Measurements from ENCODE around the gene UGT2B11. TPM values are rescaled to one million over a fixed set of nuclear protein-coding genes. Genes with fewer than 3 reads are reported as not detected.
"Not testable (repeated sequence)": the region's sequence is repeated elsewhere in the genome, so short reads cannot be mapped to it uniquely, and the experiment has no call there.

The UGT2B11 gene
- total RNA-seq, 4 donors from 2014 or later, result 0.96 TPM; not detected in 3

DNA sequence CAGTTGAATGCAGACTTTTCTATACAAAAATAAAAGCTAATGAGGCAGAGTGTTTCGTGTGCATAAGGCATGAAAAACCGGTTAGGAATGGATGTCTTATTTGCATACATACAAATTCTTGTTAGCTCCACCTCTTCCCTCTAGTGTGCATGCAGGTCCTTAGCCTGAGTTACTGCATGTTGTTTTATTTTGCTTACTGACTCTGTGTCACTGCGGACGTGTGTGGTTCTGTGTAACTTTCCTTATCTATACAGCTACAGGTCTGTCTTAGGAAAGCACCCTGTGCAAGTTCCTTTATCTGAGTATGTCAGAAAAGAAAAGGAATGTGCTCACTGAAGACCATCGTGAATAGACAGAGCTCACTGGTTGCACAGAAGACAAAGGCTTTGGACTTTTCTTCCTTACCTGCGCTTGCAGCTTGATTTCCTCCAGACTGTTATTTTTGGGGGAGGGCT is 35.8 kb downstream of the UGT2B11 start:
- intact Hi-C loops (cut with DNase I; ENCODE audit: low total_unique reads), result loop anchor here (10.0 kb wide), 1 partner anchor 684 kb away; no protein-coding TSS in a partner anchor
- H3K4me3 ChIP-seq; H3K36me3 ChIP-seq; in situ Hi-C loops (cut with MboI; ENCODE audit: low pct_ligation_motif_present in 1 of 4, low pct_unique_long_range_greater_than_20kb in 1 of 4, low sequenced_read_pairs in 3 of 4); H3K4me1 ChIP-seq; H3K9me3 ChIP-seq; DNase-seq; H3K27ac ChIP-seq; H3K27me3 ChIP-seq: not testable (repeated sequence)
- WGBS, 2 donors (ENCODE audit: low coverage in 1 of 2), result 18 to 60% methylated on average over 3 to 6 of the region's 6 CpGs

GRCh38 chr4:69170233-69171134 is 44.1 kb downstream of the UGT2B11 start:
- peaks cover 0 to 10% (median 0%) of the 10 kb centered on the region in 4 donors for H3K4me1 ChIP-seq
- in situ Hi-C loops (cut with MboI; ENCODE audit: low pct_ligation_motif_present in 1 of 4, low pct_unique_long_range_greater_than_20kb in 1 of 4, low sequenced_read_pairs in 3 of 4), result loop anchor here (5.0 to 25.0 kb wide), 2 partner anchors 167 to 683 kb away; no protein-coding TSS in a partner anchor
- H3K27me3 ChIP-seq, H3K9me3 ChIP-seq, H3K36me3 ChIP-seq, H3K4me3 ChIP-seq, H3K27ac ChIP-seq: not testable (repeated sequence)
- peak; percentile 65 for DNase-seq
- intact Hi-C loops (cut with DNase I; ENCODE audit: low total_unique reads), result loop anchor here (10.0 kb wide), 1 partner anchor 676 kb away; no protein-coding TSS in a partner anchor
- WGBS, 2 donors (ENCODE audit: low coverage in 1 of 2), result 0 to 43% methylated on average over 2 of the region's 2 CpGs
- peak in 4 of 5 experiments; percentile 41 to 60 (median 54) for TF ChIP-seq CTCF (IDR thresholded peaks at IDR 0.05)

DNA sequence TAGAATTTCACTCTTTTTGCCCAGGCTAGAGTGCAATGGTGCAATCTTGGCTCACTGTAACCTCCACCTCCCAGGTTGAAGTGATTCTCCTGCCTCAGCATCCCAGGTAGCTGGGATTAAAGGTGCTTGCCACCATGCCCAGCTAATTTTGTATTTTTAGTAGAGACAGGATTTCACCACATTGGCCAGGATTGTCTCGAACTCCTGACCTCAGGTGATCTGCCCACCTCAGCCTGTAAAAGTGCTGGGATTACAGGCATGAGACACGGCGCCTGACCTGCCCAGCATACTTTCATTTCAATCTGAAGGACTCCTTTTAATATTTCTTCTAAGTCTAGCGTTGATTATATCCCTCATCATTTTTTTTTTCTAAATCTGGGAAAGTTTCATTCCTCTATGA is 45.4 kb downstream of the UGT2B11 start:
- in situ Hi-C loops (cut with MboI; ENCODE audit: low pct_ligation_motif_present in 1 of 4, low pct_unique_long_range_greater_than_20kb in 1 of 4, low sequenced_read_pairs in 3 of 4), result loop anchor here in 3 of 4 donors (25.0 kb wide), 1 partner anchor 682 kb away; no protein-coding TSS in a partner anchor
- H3K4me1 ChIP-seq, result peaks cover 0 to 12% (median 0%) of the 10 kb centered on the region in 4 donors
- H3K4me3 ChIP-seq; H3K27me3 ChIP-seq; intact Hi-C loops (cut with DNase I; ENCODE audit: low total_unique reads); H3K36me3 ChIP-seq; H3K9me3 ChIP-seq; DNase-seq; H3K27ac ChIP-seq: not testable (repeated sequence)
- WGBS, 2 donors (ENCODE audit: low coverage in 1 of 2), result 82 to 83% methylated on average over 2 to 4 of the region's 4 CpGs

DNA sequence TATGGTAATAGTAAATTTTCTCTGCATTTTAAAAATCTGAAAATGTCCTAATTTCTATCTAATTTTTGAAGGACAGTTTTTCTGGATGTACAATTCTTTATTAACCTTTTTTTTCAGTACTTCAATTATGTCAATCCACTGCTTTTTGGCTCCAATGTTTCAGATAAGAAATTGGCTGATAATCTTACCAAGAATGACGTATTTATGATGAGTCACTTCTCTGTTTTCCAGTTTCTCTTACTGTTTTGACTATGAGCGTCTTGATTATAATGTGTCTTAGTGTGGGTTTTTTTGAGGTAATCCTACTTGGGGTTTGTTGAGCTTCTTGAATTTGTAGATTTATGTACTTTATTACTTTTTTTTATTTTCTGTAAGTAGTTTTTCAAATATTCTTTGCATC is 47.2 kb downstream of the UGT2B11 start:
- H3K27ac ChIP-seq, result no peak overlapping the region
- no peak for DNase-seq
- intact Hi-C loops (cut with DNase I; ENCODE audit: low total_unique reads), result no loop called here
- H3K9me3 ChIP-seq, result peaks cover 0 to 5% of the 10 kb centered on the region in 2 donors
- in situ Hi-C loops (cut with MboI; ENCODE audit: low pct_ligation_motif_present in 1 of 4, low pct_unique_long_range_greater_than_20kb in 1 of 4, low sequenced_read_pairs in 3 of 4), result loop anchor here in 3 of 4 donors (25.0 kb wide), 1 partner anchor 680 kb away; no protein-coding TSS in a partner anchor
- WGBS, 2 donors (ENCODE audit: low coverage in 1 of 2), result 61 to 88% methylated on average over 2 of the region's 2 CpGs
- H3K4me1 ChIP-seq, result peaks cover 0 to 12% (median 0%) of the 10 kb centered on the region in 4 donors
- no peaks in the 10 kb centered on the region for H3K36me3 ChIP-seq
- no peak overlapping the region for H3K4me3 ChIP-seq
- TF ChIP-seq POLR2AphosphoS5 (IDR thresholded peaks at IDR 0.05) (no peak), EP300 (IDR thresholded peaks at IDR 0.05; ENCODE audit: low read depth) (no peak), POLR2A (IDR thresholded peaks at IDR 0.05) (no peak), CTCF (IDR thresholded peaks at IDR 0.05) (no peak)
- H3K27me3 ChIP-seq, result no peaks in the 10 kb centered on the region

DNA sequence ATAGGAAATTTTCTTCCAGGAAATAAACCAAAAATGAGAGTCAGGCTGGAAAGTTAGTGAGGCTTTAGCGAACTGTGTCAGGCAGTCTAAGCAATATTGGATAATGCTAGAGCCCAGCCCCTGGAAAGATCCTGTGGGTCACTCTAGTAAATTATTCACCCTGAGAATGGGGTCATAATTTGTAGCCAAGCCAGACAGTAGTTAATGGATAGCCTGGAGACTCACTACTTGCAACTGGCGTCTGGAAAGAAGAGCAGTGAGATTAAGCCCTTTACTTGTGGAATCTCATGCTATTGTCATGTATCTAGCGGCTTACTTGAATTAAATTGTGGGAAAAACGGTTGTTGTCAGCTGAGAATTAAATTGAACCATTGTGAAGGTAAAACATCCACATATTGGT is 48.2 kb downstream of the UGT2B11 start:
- peak overlapping the region in 1 of 4 donors; percentile 12 for H3K27ac ChIP-seq
- WGBS, 2 donors (ENCODE audit: low coverage in 1 of 2), result 30 to 64% methylated on average over 3 to 4 of the region's 4 CpGs
- H3K4me3 ChIP-seq; DNase-seq; intact Hi-C loops (cut with DNase I; ENCODE audit: low total_unique reads); H3K36me3 ChIP-seq; H3K9me3 ChIP-seq; H3K27me3 ChIP-seq: not testable (repeated sequence)
- peaks cover 0 to 12% (median 0%) of the 10 kb centered on the region in 4 donors for H3K4me1 ChIP-seq
- in situ Hi-C loops (cut with MboI; ENCODE audit: low pct_ligation_motif_present in 1 of 4, low pct_unique_long_range_greater_than_20kb in 1 of 4, low sequenced_read_pairs in 3 of 4), result loop anchor here in 3 of 4 donors (25.0 kb wide), 1 partner anchor 679 kb away; no protein-coding TSS in a partner anchor

DNA sequence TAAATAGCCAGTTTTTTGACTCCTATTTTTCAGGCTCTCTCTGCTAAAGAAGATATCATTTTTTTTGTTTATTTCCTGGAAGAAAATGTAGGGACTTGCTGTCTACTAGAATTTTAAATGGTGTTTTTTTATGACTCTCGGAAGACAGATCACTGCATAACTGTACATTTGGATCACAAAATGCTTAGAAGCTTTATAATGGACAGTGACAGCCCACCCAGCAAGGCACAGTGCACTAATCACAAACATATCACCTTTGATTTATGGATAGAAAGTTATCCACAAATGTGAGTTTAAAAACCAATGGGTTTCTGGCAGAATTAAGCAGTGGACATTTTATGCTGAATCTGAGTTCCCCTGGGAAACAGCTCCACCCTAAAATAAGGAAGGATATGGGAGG is 48.8 kb downstream of the UGT2B11 start:
- Histone ChIP-seq H3K27ac (peak overlapping the region in 1 of 4 donors; percentile 12), H3K4me1 (peaks cover 0 to 12% (median 0%) of the 10 kb centered on the region in 4 donors)
- intact Hi-C loops (cut with DNase I; ENCODE audit: low total_unique reads); H3K36me3 ChIP-seq; H3K27me3 ChIP-seq; DNase-seq; H3K4me3 ChIP-seq; H3K9me3 ChIP-seq: not testable (repeated sequence)
- 57 to 60% methylated on average over 1 of the region's 1 CpG for WGBS, 2 donors (ENCODE audit: low coverage in 1 of 2)
- in situ Hi-C loops (cut with MboI; ENCODE audit: low pct_ligation_motif_present in 1 of 4, low pct_unique_long_range_greater_than_20kb in 1 of 4, low sequenced_read_pairs in 3 of 4), result loop anchor here in 3 of 4 donors (25.0 kb wide), 1 partner anchor 678 kb away; no protein-coding TSS in a partner anchor
